Thoracic aorta (tissue), 2 donors: ENCODE measurements around the gene GMEB2. TPM values are rescaled to one million over a fixed set of nuclear protein-coding genes. Genes with fewer than 3 reads are reported as not detected.

ENCODE experiments used
- ATAC-seq: fragments of 150-250 bp; one replicate; pipeline ENCODE4 v1.8.0; 2017; ENCODE audit warnings: low read depth; ENCODE audit not compliant: insufficient number of reproducible peaks, low FRiP score
- DNase-seq: peaks from one replicate; pipeline ENCODE4 v3.0.0-alpha.2; 2020; ENCODE audit warnings: low spot score
- H3K27ac ChIP-seq, 2 donors: fragments of 200-600 bp; sonication (generic); 1 replicate in 1 of 2; 2 replicates in 1 of 2; pipeline ENCODE4 v1.5.1; 2016; ENCODE audit warnings: mild to moderate bottlenecking in 2 of 2, moderate library complexity in 2 of 2
- H3K27me3 ChIP-seq: fragments of 200-600 bp; sonication (generic); replicated peaks from 2 replicates; pipeline ENCODE4 v1.6.0; 2016; ENCODE audit warnings: mild to moderate bottlenecking; ENCODE audit not compliant: insufficient read depth
- H3K36me3 ChIP-seq: fragments of 200-600 bp; sonication (generic); one replicate; pipeline ENCODE4 v1.5.1; 2016
- H3K4me1 ChIP-seq, 2 donors: fragments of 200-600 bp; sonication (generic); 1 replicate in 1 of 2; 2 replicates in 1 of 2; pipeline versions ENCODE4 v1.5.1 to v1.6.0; 2016; ENCODE audit warnings: low read depth in 2 of 2, mild to moderate bottlenecking in 1 of 2; ENCODE audit not compliant: control insufficient read depth in 1 of 2
- H3K4me3 ChIP-seq: fragments of 200-600 bp; sonication (generic); 2 replicates; pipeline ENCODE4 v1.5.1; 2016; ENCODE audit warnings: mild to moderate bottlenecking
- H3K9me3 ChIP-seq: fragments of 200-600 bp; sonication (generic); 2 replicates; pipeline ENCODE4 v1.5.1; 2016
- total RNA-seq, 2 donors: library from RNA; depleted of rRNA; stranded (reverse); fragments of >200 nt; gene quantifications; one replicate each; pipeline versions ENCODE4 v1.1.0 to v1.2.3, GENCODE V29; 2016
- TF ChIP-seq, protein P1 (sequence below): fragments of 200-600 bp; sonication (generic); IDR thresholded peaks from one replicate; pipeline ENCODE4 v1.5.1; 2019; ENCODE audit warnings: antibody characterized with exemption

Gene GMEB2
- total RNA-seq, 2 donors from 2014 or later: 10.0 to 14.7 TPM

DNA sequence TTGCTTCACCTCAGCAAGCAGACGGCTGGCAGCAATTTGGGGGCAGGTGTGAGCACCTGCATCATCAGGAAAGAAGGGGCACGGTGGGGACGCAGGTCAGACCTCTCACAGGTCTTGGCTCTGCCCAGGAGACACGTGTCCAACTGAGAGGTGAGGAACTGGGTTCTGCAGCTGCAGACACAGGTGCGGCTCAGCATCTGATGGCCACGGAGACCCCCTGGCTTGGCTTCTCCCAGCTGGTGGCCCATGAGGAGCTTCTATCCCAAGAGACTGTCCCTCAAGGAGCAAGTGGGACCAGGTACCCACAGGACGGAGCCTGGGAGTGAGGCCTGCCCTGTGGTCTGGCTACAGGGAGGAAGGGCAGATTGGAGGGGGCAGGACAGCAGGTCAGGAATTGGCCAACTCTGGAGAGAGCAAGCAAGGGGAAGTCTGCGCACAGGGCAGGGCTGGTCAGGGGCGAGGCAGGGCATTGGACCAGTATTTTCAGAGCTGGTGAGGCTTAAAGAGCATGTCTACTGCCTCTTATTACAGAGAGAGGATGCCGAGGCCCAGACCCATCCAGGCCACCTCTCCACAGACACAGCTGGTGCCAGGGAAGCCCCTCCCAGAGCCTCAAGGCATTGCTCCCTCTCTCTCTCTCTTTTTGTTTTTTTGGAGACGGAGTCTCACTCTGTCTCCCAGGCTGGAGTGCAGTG, 22.1 kb upstream of the GMEB2 start:
- Histone ChIP-seq H3K4me3 (no peak overlapping the region), H3K27ac (no peak overlapping the region), H3K9me3 (no peaks in the 10 kb centered on the region), H3K4me1 (peaks cover 11 to 25% of the 10 kb centered on the region in 2 donors), H3K27me3 (no peaks in the 10 kb centered on the region), H3K36me3 (no peaks in the 10 kb centered on the region)
- ATAC-seq: no peak
- TF ChIP-seq, protein P1, sequence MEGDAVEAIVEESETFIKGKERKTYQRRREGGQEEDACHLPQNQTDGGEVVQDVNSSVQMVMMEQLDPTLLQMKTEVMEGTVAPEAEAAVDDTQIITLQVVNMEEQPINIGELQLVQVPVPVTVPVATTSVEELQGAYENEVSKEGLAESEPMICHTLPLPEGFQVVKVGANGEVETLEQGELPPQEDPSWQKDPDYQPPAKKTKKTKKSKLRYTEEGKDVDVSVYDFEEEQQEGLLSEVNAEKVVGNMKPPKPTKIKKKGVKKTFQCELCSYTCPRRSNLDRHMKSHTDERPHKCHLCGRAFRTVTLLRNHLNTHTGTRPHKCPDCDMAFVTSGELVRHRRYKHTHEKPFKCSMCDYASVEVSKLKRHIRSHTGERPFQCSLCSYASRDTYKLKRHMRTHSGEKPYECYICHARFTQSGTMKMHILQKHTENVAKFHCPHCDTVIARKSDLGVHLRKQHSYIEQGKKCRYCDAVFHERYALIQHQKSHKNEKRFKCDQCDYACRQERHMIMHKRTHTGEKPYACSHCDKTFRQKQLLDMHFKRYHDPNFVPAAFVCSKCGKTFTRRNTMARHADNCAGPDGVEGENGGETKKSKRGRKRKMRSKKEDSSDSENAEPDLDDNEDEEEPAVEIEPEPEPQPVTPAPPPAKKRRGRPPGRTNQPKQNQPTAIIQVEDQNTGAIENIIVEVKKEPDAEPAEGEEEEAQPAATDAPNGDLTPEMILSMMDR: no peak
- DNase-seq: no peak

DNA sequence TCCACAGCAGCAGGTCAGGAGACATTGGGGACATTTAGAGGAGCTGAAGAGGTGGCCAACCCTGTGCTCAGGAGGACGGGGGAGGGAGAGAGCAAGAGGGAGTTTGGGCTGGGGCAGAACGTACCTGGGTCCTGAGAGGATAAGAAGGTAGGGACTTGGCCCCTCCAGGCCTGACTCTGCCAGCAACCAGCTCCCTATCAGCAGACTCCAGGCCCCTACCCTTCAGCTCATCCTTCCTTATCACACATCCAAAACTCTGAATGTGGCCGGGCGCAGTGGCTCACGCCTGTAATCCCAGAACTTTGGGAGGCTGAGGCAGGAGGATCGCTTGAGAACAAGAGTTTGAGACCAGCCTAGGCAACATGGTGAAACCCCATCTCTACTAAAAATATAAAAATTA, 21.3 kb upstream of the GMEB2 start:
- Histone ChIP-seq H3K27ac (no peak overlapping the region), H3K9me3 (no peaks in the 10 kb centered on the region)
- no peak for ATAC-seq

DNA sequence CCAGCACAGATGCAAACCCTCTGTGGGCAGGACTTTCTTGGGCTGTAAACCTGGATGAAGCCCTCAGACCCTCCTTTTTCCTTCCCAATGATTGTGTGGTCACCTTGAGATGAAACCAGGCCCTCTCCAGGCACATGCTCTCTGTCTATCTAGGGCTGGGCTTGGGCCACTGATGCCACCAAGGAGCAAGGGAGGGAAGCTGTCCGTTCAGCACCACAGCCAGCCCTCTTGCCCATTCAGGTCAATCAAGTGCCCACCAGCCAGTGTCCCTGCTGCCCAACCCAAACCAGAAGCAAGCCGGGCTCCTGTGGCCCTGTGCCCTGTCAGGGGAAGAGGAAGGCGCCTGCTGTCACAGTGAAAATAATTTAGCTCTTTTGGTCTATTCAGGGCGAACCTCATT, 18.3 kb upstream of the GMEB2 start:
- H3K4me3 ChIP-seq: no peak overlapping the region
- H3K27ac ChIP-seq: no peak overlapping the region
- no peak for ATAC-seq
- TF ChIP-seq, protein P1: no peak
- DNase-seq: no peak
- no peaks in the 10 kb centered on the region for H3K9me3 ChIP-seq
- H3K27me3 ChIP-seq: no peaks in the 10 kb centered on the region
- no peaks in the 10 kb centered on the region for H3K36me3 ChIP-seq
- peaks cover 5 to 8% of the 10 kb centered on the region in 2 donors for H3K4me1 ChIP-seq

More for the DNA sequence above, 21.3 kb upstream of the GMEB2 start:
- TF ChIP-seq, protein P1: no peak
- Histone ChIP-seq H3K4me3 (no peak overlapping the region), H3K4me1 (peaks cover 7 to 19% of the 10 kb centered on the region in 2 donors), H3K36me3 (no peaks in the 10 kb centered on the region), H3K27me3 (no peaks in the 10 kb centered on the region)
- no peak for DNase-seq

DNA sequence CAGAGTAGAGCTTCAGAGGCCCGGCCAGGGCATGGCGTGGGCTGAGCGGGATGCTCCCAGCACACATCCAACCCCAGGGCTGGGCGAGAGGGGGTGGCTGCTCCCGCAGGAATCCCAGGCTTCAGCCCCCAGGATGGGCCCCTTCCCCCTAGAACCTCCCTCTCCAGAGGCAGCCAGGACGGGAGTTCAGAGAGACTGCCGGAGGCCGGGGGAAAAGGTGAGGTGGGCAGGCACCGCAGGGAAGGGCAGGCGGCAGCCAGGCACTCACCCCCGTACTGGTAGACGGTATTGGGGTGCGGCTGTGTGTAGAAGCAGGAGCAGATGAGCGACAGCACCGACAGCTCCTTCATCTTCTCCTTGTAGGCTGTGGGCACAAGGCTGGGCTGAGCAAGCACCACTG, 17.0 kb upstream of the GMEB2 start:
- H3K27me3 ChIP-seq: no peaks in the 10 kb centered on the region
- ATAC-seq: no peak
- no peak for DNase-seq

DNA sequence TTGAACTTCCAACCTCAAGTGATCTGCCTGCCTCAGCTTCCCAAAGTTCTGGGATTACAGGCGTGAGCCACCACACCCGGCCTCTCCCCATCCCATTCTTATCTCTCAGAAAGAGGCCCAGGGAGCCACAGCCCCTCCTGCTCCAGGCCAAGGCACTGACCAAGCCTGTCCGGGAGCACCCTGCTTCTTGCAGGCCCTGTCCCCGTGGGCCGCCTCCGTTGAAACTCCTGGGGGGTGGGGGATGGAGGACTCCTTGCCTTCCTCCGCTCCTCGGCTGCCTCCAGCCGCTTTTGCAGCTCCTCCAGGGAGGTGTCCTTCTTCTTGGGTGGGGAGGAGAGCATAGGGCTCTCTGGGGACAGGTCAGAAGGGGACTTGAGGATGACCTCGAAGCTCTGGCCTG, 16.6 kb upstream of the GMEB2 start:
- no peak for DNase-seq
- H3K36me3 ChIP-seq: no peaks in the 10 kb centered on the region
- H3K27ac ChIP-seq: no peak overlapping the region
- H3K9me3 ChIP-seq: no peaks in the 10 kb centered on the region
- no peak overlapping the region for H3K4me3 ChIP-seq
- no peak for ATAC-seq
- H3K27me3 ChIP-seq: no peaks in the 10 kb centered on the region
- TF ChIP-seq, protein P1: no peak
- H3K4me1 ChIP-seq: peaks cover 5 to 8% of the 10 kb centered on the region in 2 donors

More for the DNA sequence above, 17.0 kb upstream of the GMEB2 start:
- TF ChIP-seq, protein P1: no peak
- Histone ChIP-seq H3K36me3 (no peaks in the 10 kb centered on the region), H3K4me1 (peaks cover 5 to 8% of the 10 kb centered on the region in 2 donors), H3K27ac (no peak overlapping the region), H3K4me3 (no peak overlapping the region), H3K9me3 (no peaks in the 10 kb centered on the region)
